Measurements from ENCODE around the gene EARS2.

Gene EARS2

DNA sequence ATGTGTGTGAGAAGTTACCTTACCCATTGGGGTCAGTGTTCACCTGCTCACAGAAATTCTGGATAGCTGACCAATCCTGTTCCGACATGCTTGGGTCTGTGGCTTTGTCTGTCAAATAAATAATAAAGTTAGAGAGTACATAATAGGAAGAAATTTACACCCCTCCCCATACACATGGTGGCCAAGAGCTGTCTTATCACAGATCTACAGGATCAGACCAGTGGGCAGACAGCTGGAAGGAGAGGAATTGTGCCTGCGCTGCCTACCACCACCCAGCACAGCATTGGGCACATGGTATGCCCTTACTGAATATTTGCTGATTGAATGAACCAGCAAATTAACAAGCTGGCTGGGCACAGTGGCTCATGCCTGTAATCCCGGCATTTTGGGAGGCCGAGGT lies 61.5 kb downstream of the EARS2 start:
- Histone ChIP-seq H3K4me1 (ENCODE audit: insufficient read depth, low read length) (no peaks in the 10 kb centered on the region), H3K27me3 (ENCODE audit: insufficient read depth, low read length, poor library complexity) (no peaks in the 10 kb centered on the region), H3K9ac (ENCODE audit: low read depth, low read length) (no peak overlapping the region), H3K4me2 (ENCODE audit: insufficient read depth, low read length) (no peak overlapping the region), H3K9me3 (ENCODE audit: insufficient read depth, low read length, severe bottlenecking) (no peaks in the 10 kb centered on the region), H4K20me1 (ENCODE audit: insufficient read depth, low read length) (no peaks in the 10 kb centered on the region), H3K79me2 (ENCODE audit: insufficient read depth, low read length) (no peaks in the 10 kb centered on the region), H2AFZ (ENCODE audit: low read depth, low read length) (no peak overlapping the region), H3K27ac (ENCODE audit: low read length) (no peak overlapping the region), H3K4me3 (ENCODE audit: low read depth in 1 of 2, low read length in 2 of 2) (no peak overlapping the region), H3K36me3 (ENCODE audit: insufficient read depth, low read length) (no peaks in the 10 kb centered on the region)
- ATAC-seq (ENCODE audit: insufficient read depth, low read depth) (no peak), DNase-seq (no peak)
- TF ChIP-seq, protein P1, sequence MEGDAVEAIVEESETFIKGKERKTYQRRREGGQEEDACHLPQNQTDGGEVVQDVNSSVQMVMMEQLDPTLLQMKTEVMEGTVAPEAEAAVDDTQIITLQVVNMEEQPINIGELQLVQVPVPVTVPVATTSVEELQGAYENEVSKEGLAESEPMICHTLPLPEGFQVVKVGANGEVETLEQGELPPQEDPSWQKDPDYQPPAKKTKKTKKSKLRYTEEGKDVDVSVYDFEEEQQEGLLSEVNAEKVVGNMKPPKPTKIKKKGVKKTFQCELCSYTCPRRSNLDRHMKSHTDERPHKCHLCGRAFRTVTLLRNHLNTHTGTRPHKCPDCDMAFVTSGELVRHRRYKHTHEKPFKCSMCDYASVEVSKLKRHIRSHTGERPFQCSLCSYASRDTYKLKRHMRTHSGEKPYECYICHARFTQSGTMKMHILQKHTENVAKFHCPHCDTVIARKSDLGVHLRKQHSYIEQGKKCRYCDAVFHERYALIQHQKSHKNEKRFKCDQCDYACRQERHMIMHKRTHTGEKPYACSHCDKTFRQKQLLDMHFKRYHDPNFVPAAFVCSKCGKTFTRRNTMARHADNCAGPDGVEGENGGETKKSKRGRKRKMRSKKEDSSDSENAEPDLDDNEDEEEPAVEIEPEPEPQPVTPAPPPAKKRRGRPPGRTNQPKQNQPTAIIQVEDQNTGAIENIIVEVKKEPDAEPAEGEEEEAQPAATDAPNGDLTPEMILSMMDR (IDR thresholded peaks at IDR 0.05; ENCODE audit: borderline replicate concordance, extremely low read depth, low read length, poor library complexity, severe bottlenecking) = no peak
- TF ChIP-seq EZH2 (IDR thresholded peaks at IDR 0.05; ENCODE audit: borderline replicate concordance, low read depth, low read length, severe bottlenecking) = no peak

DNA sequence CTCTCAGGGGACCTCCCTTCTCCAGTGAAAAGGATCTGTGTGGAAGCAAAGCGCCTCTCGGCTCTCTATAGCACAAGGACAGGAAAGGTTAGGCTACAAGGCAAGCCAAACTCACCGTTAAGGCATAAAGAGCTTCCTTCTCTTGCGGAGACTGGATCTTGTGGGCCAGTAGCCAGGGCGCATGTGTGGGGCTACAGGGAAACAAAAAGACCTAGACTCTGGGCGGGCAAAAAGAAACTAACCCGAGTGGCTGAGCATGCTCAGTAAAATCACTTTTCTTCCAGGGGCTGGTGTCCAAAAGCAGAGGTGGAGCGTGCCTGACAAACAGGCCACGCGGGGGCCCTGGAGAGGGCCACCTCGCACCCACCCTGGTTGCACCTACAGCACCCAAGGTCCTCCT lies 63.0 kb downstream of the EARS2 start:
- Histone ChIP-seq H3K4me2 (ENCODE audit: insufficient read depth, low read length) (no peak overlapping the region), H2AFZ (ENCODE audit: low read depth, low read length) (no peak overlapping the region), H3K79me2 (ENCODE audit: insufficient read depth, low read length) (no peaks in the 10 kb centered on the region), H3K4me1 (ENCODE audit: insufficient read depth, low read length) (no peaks in the 10 kb centered on the region), H4K20me1 (ENCODE audit: insufficient read depth, low read length) (no peaks in the 10 kb centered on the region), H3K36me3 (ENCODE audit: insufficient read depth, low read length) (no peaks in the 10 kb centered on the region), H3K4me3 (ENCODE audit: low read depth in 1 of 2, low read length in 2 of 2) (no peak overlapping the region), H3K27me3 (ENCODE audit: insufficient read depth, low read length, poor library complexity) (no peaks in the 10 kb centered on the region), H3K9ac (ENCODE audit: low read depth, low read length) (no peak overlapping the region), H3K27ac (ENCODE audit: low read length) (no peak overlapping the region), H3K9me3 (ENCODE audit: insufficient read depth, low read length, severe bottlenecking) (no peaks in the 10 kb centered on the region)
- DNase-seq = no peak
- no peak for TF ChIP-seq EZH2 (IDR thresholded peaks at IDR 0.05; ENCODE audit: borderline replicate concordance, low read depth, low read length, severe bottlenecking)
- TF ChIP-seq, protein P1 (IDR thresholded peaks at IDR 0.05; ENCODE audit: borderline replicate concordance, extremely low read depth, low read length, poor library complexity, severe bottlenecking) = no peak
- no peak for ATAC-seq (ENCODE audit: insufficient read depth, low read depth)

DNA sequence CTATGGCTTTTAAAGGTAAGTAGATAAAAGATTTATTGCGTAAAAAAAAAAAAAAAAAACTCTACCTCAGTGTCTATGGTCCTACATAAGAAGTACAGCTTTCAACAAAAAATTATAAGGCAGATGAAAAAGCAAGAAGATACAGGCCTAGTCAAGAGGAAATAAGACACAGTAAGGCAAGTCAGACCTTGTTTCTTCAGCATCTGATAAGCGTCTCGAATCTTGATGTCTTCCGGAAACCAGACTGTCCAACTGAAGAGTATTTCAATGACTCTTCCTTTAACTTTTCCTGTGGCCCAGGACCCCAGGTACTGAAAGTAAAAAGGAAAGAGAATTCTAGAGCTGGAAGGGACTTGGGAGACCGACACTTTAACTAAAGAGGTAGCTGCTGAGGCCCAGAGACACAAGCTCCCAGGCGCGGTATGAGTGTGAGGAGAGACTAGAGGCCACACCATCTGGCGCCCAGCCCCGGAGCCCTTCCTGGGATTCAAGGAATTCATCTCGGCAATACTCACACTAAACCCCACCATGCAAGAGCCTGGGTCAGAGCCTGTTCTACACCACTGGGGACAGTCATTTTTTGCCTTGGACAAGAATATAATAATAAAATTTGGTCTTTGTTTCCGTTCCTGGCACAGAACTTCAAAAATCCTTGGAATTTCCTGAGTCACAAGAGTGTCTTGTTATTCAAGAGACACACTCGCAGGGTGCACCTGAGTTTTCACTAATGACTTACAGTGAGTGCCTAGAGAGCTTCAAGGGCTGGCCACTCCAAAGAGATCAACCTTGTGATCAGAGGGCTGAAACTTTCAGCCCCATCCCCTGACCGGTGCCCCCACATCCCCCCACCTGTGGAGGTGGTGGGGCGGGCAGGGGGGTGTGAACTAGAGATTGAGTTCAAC lies 65.4 kb downstream of the EARS2 start:
- H3K4me1 ChIP-seq (ENCODE audit: insufficient read depth, low read length) = no peaks in the 10 kb centered on the region
- H3K36me3 ChIP-seq (ENCODE audit: insufficient read depth, low read length) = no peaks in the 10 kb centered on the region
- H3K27ac ChIP-seq (ENCODE audit: low read length) = no peak overlapping the region
- no peak overlapping the region for H3K9ac ChIP-seq (ENCODE audit: low read depth, low read length)
- H3K79me2 ChIP-seq (ENCODE audit: insufficient read depth, low read length) = no peaks in the 10 kb centered on the region
- no peaks in the 10 kb centered on the region for H3K9me3 ChIP-seq (ENCODE audit: insufficient read depth, low read length, severe bottlenecking)
- H2AFZ ChIP-seq (ENCODE audit: low read depth, low read length) = no peak overlapping the region
- ATAC-seq (ENCODE audit: insufficient read depth, low read depth) (no peak), DNase-seq (no peak)
- no peaks in the 10 kb centered on the region for H3K27me3 ChIP-seq (ENCODE audit: insufficient read depth, low read length, poor library complexity)
- H3K4me3 ChIP-seq (ENCODE audit: low read depth in 1 of 2, low read length in 2 of 2) = no peak overlapping the region
- no peaks in the 10 kb centered on the region for H4K20me1 ChIP-seq (ENCODE audit: insufficient read depth, low read length)
- TF ChIP-seq, protein P1 (IDR thresholded peaks at IDR 0.05; ENCODE audit: borderline replicate concordance, extremely low read depth, low read length, poor library complexity, severe bottlenecking) = no peak
- TF ChIP-seq EZH2 (IDR thresholded peaks at IDR 0.05; ENCODE audit: borderline replicate concordance, low read depth, low read length, severe bottlenecking) = no peak
- no peak overlapping the region for H3K4me2 ChIP-seq (ENCODE audit: insufficient read depth, low read length)

Measured in DND-41 (cell line).